Hepatocyte (in vitro differentiated cells): Measurements from ENCODE around the gene AGAP9. TPM values are rescaled to one million over a fixed set of nuclear protein-coding genes. Genes with fewer than 3 reads are reported as not detected.

Experiments
- DNase-seq: peaks from one replicate; pipeline ENCODE4 v3.0.0-alpha.2; 2016; ENCODE audit warnings: low spot score
- H2AFZ ChIP-seq: fragments of 200-600 bp; sonication (generic); 2 replicates; pipeline ENCODE4 v1.6.0; 2016; ENCODE audit warnings: antibody characterized with exemption, mild to moderate bottlenecking
- H3K27ac ChIP-seq: fragments of 200-600 bp; sonication (generic); 2 replicates; pipeline ENCODE4 v1.5.1; 2016; ENCODE audit warnings: mild to moderate bottlenecking
- H3K27me3 ChIP-seq: fragments of 200-600 bp; sonication (generic); 2 replicates; pipeline ENCODE4 v1.6.1; 2016
- H3K36me3 ChIP-seq: fragments of 200-600 bp; sonication (generic); replicated peaks from 2 replicates; pipeline ENCODE4 v1.5.1; 2016; ENCODE audit warnings: low read depth; ENCODE audit not compliant: insufficient read depth
- H3K4me1 ChIP-seq: fragments of 200-600 bp; sonication (generic); 2 replicates; pipeline ENCODE4 v1.5.1; 2016; ENCODE audit warnings: mild to moderate bottlenecking, moderate library complexity; ENCODE audit not compliant: insufficient read depth
- H3K4me2 ChIP-seq: fragments of 200-600 bp; sonication (generic); 2 replicates; pipeline ENCODE4 v1.6.0; 2016
- H3K4me3 ChIP-seq: fragments of 200-600 bp; sonication (generic); 2 replicates; pipeline ENCODE4 v1.5.1; 2016; ENCODE audit warnings: mild to moderate bottlenecking
- H3K79me2 ChIP-seq: fragments of 200-600 bp; sonication (generic); 2 replicates; pipeline ENCODE4 v1.6.0; 2017; ENCODE audit warnings: mild to moderate bottlenecking
- H3K9me2 ChIP-seq: fragments of 200-600 bp; sonication (generic); replicated peaks from 2 replicates; pipeline ENCODE4 v1.6.0; 2017; ENCODE audit warnings: mild to moderate bottlenecking; ENCODE audit not compliant: insufficient read depth
- H3K9me3 ChIP-seq: fragments of 200-600 bp; sonication (generic); 2 replicates; pipeline ENCODE4 v1.5.1; 2016; ENCODE audit warnings: low read depth, mild to moderate bottlenecking
- H4K20me1 ChIP-seq: fragments of 200-600 bp; sonication (generic); 2 replicates; pipeline ENCODE4 v1.6.0; 2016; ENCODE audit warnings: mild to moderate bottlenecking; ENCODE audit not compliant: insufficient read depth, poor library complexity, severe bottlenecking
- WGBS: methylation state at CpG from one replicate; pipeline ENCODE4 v1.1.6; 2016; ENCODE audit warnings: low lambda C conversion rate; ENCODE audit errors: missing lambda C conversion rate; 5-methylcytosine and 5-hydroxymethylcytosine counted together
- polyA plus RNA-seq: library from polyadenylated mRNA; unstranded; fragments of >200 nt; fragmentation: Nextera tagmentation; extraction: Ambion mirVana; gene quantifications from 2 replicates; pipeline ENCODE4 v1.2.1, GENCODE V29; 2016
- small RNA-seq: library from RNA; depleted of rRNA; stranded (forward); fragments of <200 nt; gene quantifications from one replicate; pipeline ENCODE3, GENCODE V24; 2014
- total RNA-seq: library from RNA; depleted of rRNA; stranded (reverse); fragments of >200 nt; gene quantifications from 2 replicates; pipeline ENCODE4 v1.2.3, GENCODE V29; 2014
- TF ChIP-seq, protein P1 (sequence below): fragments of 200-600 bp; sonication (generic); IDR thresholded peaks from 2 replicates; pipeline ENCODE4 v1.5.1; 2016; ENCODE audit warnings: antibody characterized with exemption, mild to moderate bottlenecking; ENCODE audit not compliant: poor library complexity

Gene AGAP9
- total and polyA plus RNA-seq, 2 experiments from 2014 or later = 6.9 to 9.4 TPM

DNA sequence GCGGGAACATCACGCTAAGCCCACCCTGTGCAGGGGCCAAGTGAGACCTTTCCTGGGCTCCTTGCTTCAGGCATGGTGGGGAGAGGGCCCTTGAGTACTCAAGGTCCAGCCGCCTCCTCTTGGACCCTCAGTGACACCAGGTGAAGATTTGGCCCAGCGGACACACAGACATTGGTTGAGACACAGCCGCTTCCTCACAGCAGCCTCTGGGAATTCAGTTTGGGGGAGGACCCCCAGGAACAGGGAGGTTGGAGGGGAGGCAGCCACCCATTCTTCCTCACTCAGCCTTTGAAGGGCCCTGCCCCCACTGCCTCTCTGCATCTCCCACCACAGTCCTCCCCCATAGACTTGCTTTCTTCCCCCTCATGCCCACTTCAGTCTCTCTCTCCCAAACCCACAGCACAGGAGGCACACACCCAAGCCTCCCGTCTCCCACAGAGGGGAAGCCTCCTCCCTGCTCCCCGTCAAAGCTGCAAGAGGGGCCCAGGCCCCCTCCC is 71.4 kb downstream of the AGAP9 start:
- Histone ChIP-seq H3K4me2 (no peak overlapping the region), H2AFZ (no peak overlapping the region), H3K9me2 (no peaks in the 10 kb centered on the region), H3K27ac (no peak overlapping the region), H3K79me2 (no peaks in the 10 kb centered on the region), H4K20me1 (no peaks in the 10 kb centered on the region), H3K36me3 (no peaks in the 10 kb centered on the region), H3K9me3 (no peaks in the 10 kb centered on the region), H3K27me3 (no peaks in the 10 kb centered on the region), H3K4me1 (peaks cover 21% of the 10 kb centered on the region), H3K4me3 (no peak overlapping the region)
- TF ChIP-seq, protein P1, sequence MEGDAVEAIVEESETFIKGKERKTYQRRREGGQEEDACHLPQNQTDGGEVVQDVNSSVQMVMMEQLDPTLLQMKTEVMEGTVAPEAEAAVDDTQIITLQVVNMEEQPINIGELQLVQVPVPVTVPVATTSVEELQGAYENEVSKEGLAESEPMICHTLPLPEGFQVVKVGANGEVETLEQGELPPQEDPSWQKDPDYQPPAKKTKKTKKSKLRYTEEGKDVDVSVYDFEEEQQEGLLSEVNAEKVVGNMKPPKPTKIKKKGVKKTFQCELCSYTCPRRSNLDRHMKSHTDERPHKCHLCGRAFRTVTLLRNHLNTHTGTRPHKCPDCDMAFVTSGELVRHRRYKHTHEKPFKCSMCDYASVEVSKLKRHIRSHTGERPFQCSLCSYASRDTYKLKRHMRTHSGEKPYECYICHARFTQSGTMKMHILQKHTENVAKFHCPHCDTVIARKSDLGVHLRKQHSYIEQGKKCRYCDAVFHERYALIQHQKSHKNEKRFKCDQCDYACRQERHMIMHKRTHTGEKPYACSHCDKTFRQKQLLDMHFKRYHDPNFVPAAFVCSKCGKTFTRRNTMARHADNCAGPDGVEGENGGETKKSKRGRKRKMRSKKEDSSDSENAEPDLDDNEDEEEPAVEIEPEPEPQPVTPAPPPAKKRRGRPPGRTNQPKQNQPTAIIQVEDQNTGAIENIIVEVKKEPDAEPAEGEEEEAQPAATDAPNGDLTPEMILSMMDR = no peak
- WGBS = 95% methylated on average over 6 of the region's 7 CpGs
- no peak for DNase-seq

Small RNA genes lying within 50 kb of the gene (small RNA-seq; reads per million reads assigned to genes)
- not detected for gene AL591684.3
- gene RNA5SP312 = not detected

Other genes starting within 250 kb of the AGAP9 start
- gene GDF10, start 223.4 kb downstream of the AGAP9 start, total RNA-seq = 2.3 and 2.5 TPM in 2 replicates
- gene GDF10, start 223.4 kb downstream of the AGAP9 start, polyA plus RNA-seq = 3.3 and 5.7 TPM in 2 replicates
- not detected in 2 replicates for gene GDF2, start 201.2 kb downstream of the AGAP9 start, total RNA-seq
- 0.39 TPM in 1 of 2 replicates, not detected in the other for gene GDF2, start 201.2 kb downstream of the AGAP9 start, polyA plus RNA-seq
- gene RBP3, start 175.3 kb downstream of the AGAP9 start, total RNA-seq = 0.53 and 0.56 TPM in 2 replicates
- 1.1 and 1.3 TPM in 2 replicates for gene RBP3, start 175.3 kb downstream of the AGAP9 start, polyA plus RNA-seq
- 1.2 and 2.0 TPM in 2 replicates for gene ZNF488, start 139.3 kb downstream of the AGAP9 start, total RNA-seq
- 1.8 and 2.5 TPM in 2 replicates for gene ZNF488, start 139.3 kb downstream of the AGAP9 start, polyA plus RNA-seq
- gene ANXA8, start 39.5 kb downstream of the AGAP9 start, total RNA-seq = 60.4 and 87.6 TPM in 2 replicates
- gene ANXA8, start 39.5 kb downstream of the AGAP9 start, polyA plus RNA-seq = 213 and 296 TPM in 2 replicates
- gene FAM25G, start 31.9 kb downstream of the AGAP9 start, total RNA-seq = not detected in 2 replicates
- 0.57 TPM in 1 of 2 replicates, not detected in the other for gene FAM25G, start 31.9 kb downstream of the AGAP9 start, polyA plus RNA-seq
- gene SYT15B, start 240.0 kb upstream of the AGAP9 start, total RNA-seq = not detected in 2 replicates
- gene SYT15B, start 240.0 kb upstream of the AGAP9 start, polyA plus RNA-seq = 0.65 and 0.69 TPM in 2 replicates